ENCODE measurements around the gene MGAT4A. TPM values are rescaled to one million over a fixed set of nuclear protein-coding genes. Genes with fewer than 3 reads are reported as not detected.

Gene MGAT4A
- total and polyA plus RNA-seq, 9 of the 15 experiments (the other 6 are each of a cell fraction or from before 2014, with no cell fraction given): 0.03 to 0.53 (median 0.18) TPM; not detected in 2

GRCh38 chr2:98676742-98677141, 54.2 kb downstream of the MGAT4A start (continued):
- TF ChIP-seq, protein P1, sequence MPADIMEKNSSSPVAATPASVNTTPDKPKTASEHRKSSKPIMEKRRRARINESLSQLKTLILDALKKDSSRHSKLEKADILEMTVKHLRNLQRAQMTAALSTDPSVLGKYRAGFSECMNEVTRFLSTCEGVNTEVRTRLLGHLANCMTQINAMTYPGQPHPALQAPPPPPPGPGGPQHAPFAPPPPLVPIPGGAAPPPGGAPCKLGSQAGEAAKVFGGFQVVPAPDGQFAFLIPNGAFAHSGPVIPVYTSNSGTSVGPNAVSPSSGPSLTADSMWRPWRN (IDR thresholded peaks at IDR 0.05; ENCODE audit: low read depth): no peak
- no peak for TF ChIP-seq SMARCA4 (IDR thresholded peaks at IDR 0.05)

DNA sequence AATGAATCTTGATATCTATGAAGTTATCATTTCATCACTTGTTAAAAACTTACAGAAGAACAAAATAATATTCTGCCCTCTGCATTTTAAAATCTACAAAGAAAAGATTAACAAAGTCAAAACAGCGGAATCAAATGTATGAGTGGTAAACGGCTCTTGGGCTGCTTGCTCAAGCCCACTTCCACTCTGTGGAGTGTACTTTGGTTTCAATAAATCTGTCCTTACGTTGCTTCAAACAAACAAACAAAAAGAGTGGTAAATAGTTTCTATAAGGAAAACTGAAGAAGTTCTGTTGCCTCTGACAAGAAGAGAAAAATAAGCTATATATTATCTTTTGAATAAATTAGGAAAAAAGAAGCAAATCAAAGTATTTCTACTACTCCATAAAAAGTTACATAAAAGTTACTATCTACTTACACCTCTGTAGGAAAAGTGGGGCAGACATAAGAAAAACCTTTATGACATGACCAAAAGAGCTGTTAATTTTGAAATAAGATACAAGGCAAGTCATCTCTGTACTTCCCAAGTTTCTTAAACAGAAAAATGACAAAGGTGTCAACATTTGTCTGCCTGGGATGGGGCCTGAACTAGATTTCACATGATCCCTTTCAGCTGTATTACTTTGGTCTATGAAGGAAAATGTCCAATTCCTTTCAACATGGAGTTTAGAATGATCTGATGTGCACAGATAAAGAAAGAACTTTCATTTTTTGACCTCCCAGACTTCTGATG, 56.5 kb downstream of the MGAT4A start:
- H3K9me3 ChIP-seq (replicated peaks; ENCODE audit: control insufficient read depth, insufficient read depth, low read depth, low read length): no peaks in the 10 kb centered on the region
- no peak overlapping the region for H3K27ac ChIP-seq (ENCODE audit: extremely low read depth, low read depth, low read length)
- peaks cover 0 to 3% of the 10 kb centered on the region in 2 experiments; a peak in 1 of 5 replicates for H3K27me3 ChIP-seq (ENCODE audit: control insufficient read depth in 2 of 2, insufficient read depth in 2 of 2, low read length in 2 of 2)
- intact Hi-C loops (cut with micrococcal nuclease) (no loop called here), in situ Hi-C loops (cut with MboI) (no loop called here)
- no peak for DNase-seq (ENCODE audit: extremely low read depth in 1 of 4, low spot score in 3 of 4)
- ChIA-PET CTCF (ENCODE audit: low intra/inter-chr PET ratio) (no interaction called here), POLR2A (no interaction called here)
- no peaks in the 10 kb centered on the region for H3K36me3 ChIP-seq (ENCODE audit: control insufficient read depth, insufficient read depth, low read length)
- FAIRE-seq: no peak
- H3K79me2 ChIP-seq (ENCODE audit: control insufficient read depth, insufficient read depth, low read length): no peaks in the 10 kb centered on the region
- BruUV-seq (replicated peaks): no TSS peak
- WGBS (ENCODE audit: insufficient coverage, low coverage, missing lambda C conversion rate): 0% methylated on average over 3 of the region's 3 CpGs
- H3K9me1 ChIP-seq (ENCODE audit: control insufficient read depth, insufficient read depth, low read length): no peaks in the 10 kb centered on the region
- H3K9ac ChIP-seq (ENCODE audit: insufficient read depth in 1 of 2, low read depth in 2 of 2, low read length in 2 of 2): no peak overlapping the region
- no peaks in the 10 kb centered on the region for H4K20me1 ChIP-seq (replicated peaks; ENCODE audit: control insufficient read depth, insufficient read depth, low read length)
- no peak for ATAC-seq
- no peak overlapping the region for H2AFZ ChIP-seq (ENCODE audit: low read depth, low read length)
- H3K4me1 ChIP-seq (replicated peaks in 1 of 2; ENCODE audit: control insufficient read depth in 2 of 2, insufficient read depth in 2 of 2, low read length in 2 of 2): no peaks in the 10 kb centered on the region
- H3K4me2 ChIP-seq (ENCODE audit: insufficient read depth, low read length): no peak overlapping the region
- H3K4me3 ChIP-seq: no peak overlapping the region
- TF ChIP-seq TEAD2 (tag; IDR thresholded peaks at IDR 0.05): no peak
- no peak for TF ChIP-seq ZNF407 (IDR thresholded peaks at IDR 0.05; ENCODE audit: low read depth)
- TF ChIP-seq KDM5B (IDR thresholded peaks at IDR 0.05; ENCODE audit: insufficient replicate concordance, low read depth, low read length): no peak
- no peak for TF ChIP-seq SUPT5H (IDR thresholded peaks at IDR 0.05)
- TF ChIP-seq SNRNP70 (optimal IDR thresholded peaks at IDR 0.05; ENCODE audit: low read depth, low read length): no peak
- TF ChIP-seq HNRNPK (IDR thresholded peaks at IDR 0.05; ENCODE audit: low read depth, low read length, poor library complexity, severe bottlenecking): no peak
- TF ChIP-seq, protein P2, sequence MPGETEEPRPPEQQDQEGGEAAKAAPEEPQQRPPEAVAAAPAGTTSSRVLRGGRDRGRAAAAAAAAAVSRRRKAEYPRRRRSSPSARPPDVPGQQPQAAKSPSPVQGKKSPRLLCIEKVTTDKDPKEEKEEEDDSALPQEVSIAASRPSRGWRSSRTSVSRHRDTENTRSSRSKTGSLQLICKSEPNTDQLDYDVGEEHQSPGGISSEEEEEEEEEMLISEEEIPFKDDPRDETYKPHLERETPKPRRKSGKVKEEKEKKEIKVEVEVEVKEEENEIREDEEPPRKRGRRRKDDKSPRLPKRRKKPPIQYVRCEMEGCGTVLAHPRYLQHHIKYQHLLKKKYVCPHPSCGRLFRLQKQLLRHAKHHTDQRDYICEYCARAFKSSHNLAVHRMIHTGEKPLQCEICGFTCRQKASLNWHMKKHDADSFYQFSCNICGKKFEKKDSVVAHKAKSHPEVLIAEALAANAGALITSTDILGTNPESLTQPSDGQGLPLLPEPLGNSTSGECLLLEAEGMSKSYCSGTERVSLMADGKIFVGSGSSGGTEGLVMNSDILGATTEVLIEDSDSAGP (CRISPR knock-in tag; IDR thresholded peaks at IDR 0.05): no peak

Data from K562 (cell line).